OCI-LY3 (cell line): ENCODE measurements around the gene NUP62.

ENCODE experiments used
- H2AFZ ChIP-seq: fragments of 200-600, 300-600 bp; shearing (Covaris generic); 2 replicates; pipeline ENCODE4 v1.6.0; 2014; ENCODE audit warnings: antibody characterized with exemption, low read depth, low read length
- H3K27ac ChIP-seq: fragments of 200-600, 300-600 bp; sonication (generic); 2 replicates; pipeline ENCODE4 v1.5.1; 2014; ENCODE audit warnings: mild to moderate bottlenecking, low read length, moderate library complexity, mixed read lengths
- H3K27me3 ChIP-seq: fragments of 200-600, 300-600 bp; sonication (generic); 2 replicates; pipeline ENCODE4 v1.6.1; 2014; ENCODE audit warnings: low read depth, low read length, mixed read lengths
- H3K36me3 ChIP-seq: fragments of 200-600, 300-600 bp; sonication (generic); replicated peaks from 2 replicates; pipeline ENCODE3; 2014; ENCODE audit warnings: low read depth, low read length, mixed read lengths
- H3K4me1 ChIP-seq: fragments of 300-600, 200-600 bp; sonication (generic); 2 replicates; pipeline ENCODE4 v1.6.1; 2014; ENCODE audit warnings: low read length, mixed read lengths
- H3K4me2 ChIP-seq: fragments of 200-600, 300-600 bp; sonication (generic); 2 replicates; pipeline ENCODE4 v1.6.1; 2014; ENCODE audit warnings: low read length, mixed read lengths
- H3K4me3 ChIP-seq: fragments of 300-600, 200-600 bp; sonication (generic); 2 replicates; pipeline ENCODE4 v1.5.1; 2014; ENCODE audit warnings: antibody characterized with exemption, mild to moderate bottlenecking, low read length, moderate library complexity
- H3K79me2 ChIP-seq: fragments of 300-600, 200-600 bp; shearing (Covaris generic); 2 replicates; pipeline ENCODE4 v1.6.1; 2014; ENCODE audit warnings: mild to moderate bottlenecking, low read length, mixed read lengths
- H3K9ac ChIP-seq: fragments of 300-600, 200-600 bp; shearing (Covaris generic); 2 replicates; pipeline ENCODE4 v1.6.0; 2014; ENCODE audit warnings: mild to moderate bottlenecking, low read length, moderate library complexity
- H3K9me3 ChIP-seq: fragments of 200-600, 300-600 bp; shearing (Covaris generic); 2 replicates; pipeline ENCODE4 v1.6.1; 2014; ENCODE audit warnings: low read length, mixed read lengths; ENCODE audit not compliant: insufficient read depth
- H4K20me1 ChIP-seq: fragments of 200-600, 300-600 bp; sonication (generic); 2 replicates; pipeline ENCODE4 v1.6.1; 2016; ENCODE audit warnings: low read length, mixed read lengths; ENCODE audit not compliant: insufficient read depth
- EZH2phosphoT487 ChIP-seq: fragments of 200-600 bp; shearing (Covaris generic); IDR thresholded peaks from 2 replicates; pipeline ENCODE4 v1.6.1; 2018; ENCODE audit warnings: antibody characterized with exemption, mixed run types, low read depth
- TF ChIP-seq, protein P1 (sequence below): fragments of 200-600, 300-600 bp; sonication (generic); IDR thresholded peaks from 2 replicates; pipeline ENCODE4 v1.5.1; 2014; ENCODE audit warnings: antibody characterized with exemption, low read length, low read depth

The NUP62 gene

DNA sequence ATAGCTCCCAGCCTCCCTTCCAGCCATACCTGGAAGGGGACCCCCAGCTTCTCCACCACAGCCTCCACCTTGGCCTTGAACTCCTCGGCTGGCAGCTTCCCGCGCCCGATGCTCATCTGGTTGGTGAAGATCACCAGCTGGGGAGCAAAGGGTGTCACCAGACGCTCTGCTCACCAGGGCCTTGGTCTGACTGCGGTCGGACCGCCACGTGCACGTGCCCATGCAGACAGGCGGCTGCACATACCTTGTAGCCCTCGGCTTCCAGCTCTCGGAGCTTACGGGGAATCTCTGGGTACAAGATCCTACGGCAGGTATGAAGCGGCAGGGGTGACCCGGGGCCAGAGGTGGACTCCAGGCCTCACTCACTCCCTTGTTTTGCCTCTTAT is 65.4 kb downstream of the NUP62 start:
- Histone ChIP-seq H3K36me3 (peaks cover 49% of the 10 kb centered on the region), H4K20me1 (no peaks in the 10 kb centered on the region)

DNA sequence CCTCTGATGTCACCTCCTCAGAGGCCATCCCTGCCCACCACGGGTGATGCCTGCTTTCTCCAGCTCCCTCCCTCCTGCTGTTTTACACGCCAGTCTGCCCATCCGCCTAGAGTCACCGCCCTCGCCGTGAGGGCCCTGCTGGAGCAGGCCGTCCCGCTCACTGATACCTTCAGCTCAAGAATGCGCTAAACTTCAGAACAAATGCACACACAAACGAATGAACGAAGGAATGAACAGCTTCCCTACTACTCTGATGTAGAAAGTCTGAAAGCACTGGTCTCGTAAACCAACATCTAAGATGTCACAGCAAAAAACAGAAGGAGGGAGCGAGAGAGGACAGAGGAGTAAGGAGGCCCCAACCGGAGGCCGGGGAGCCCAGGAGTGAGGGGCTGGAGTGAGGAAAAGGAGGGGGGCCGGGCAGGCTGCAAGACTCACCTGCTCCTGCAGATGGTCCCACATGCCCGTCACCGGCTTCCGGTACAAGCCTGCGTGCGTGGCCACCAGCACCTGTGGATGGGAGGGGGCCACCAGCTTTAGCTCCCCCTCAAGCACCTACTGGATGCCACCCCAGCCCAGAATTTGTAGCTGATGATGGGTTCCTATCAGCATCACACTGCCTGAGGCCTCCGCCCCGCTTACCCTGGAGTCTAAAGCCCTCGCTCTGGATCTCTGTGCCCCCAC is 65.9 kb downstream of the NUP62 start:
- Histone ChIP-seq H3K4me3 (no peak overlapping the region), H3K27ac (no peak overlapping the region), H4K20me1 (no peaks in the 10 kb centered on the region), H3K36me3 (peaks cover 53% of the 10 kb centered on the region), H3K9ac (no peak overlapping the region), H3K4me2 (no peak overlapping the region), H3K27me3 (no peaks in the 10 kb centered on the region), H3K9me3 (no peaks in the 10 kb centered on the region), H2AFZ (no peak overlapping the region), H3K4me1 (peaks cover 8% of the 10 kb centered on the region), H3K79me2 (peaks cover 26% of the 10 kb centered on the region)
- TF ChIP-seq, protein P1, sequence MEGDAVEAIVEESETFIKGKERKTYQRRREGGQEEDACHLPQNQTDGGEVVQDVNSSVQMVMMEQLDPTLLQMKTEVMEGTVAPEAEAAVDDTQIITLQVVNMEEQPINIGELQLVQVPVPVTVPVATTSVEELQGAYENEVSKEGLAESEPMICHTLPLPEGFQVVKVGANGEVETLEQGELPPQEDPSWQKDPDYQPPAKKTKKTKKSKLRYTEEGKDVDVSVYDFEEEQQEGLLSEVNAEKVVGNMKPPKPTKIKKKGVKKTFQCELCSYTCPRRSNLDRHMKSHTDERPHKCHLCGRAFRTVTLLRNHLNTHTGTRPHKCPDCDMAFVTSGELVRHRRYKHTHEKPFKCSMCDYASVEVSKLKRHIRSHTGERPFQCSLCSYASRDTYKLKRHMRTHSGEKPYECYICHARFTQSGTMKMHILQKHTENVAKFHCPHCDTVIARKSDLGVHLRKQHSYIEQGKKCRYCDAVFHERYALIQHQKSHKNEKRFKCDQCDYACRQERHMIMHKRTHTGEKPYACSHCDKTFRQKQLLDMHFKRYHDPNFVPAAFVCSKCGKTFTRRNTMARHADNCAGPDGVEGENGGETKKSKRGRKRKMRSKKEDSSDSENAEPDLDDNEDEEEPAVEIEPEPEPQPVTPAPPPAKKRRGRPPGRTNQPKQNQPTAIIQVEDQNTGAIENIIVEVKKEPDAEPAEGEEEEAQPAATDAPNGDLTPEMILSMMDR, result no peak
- TF ChIP-seq EZH2phosphoT487, result no peak

More for the DNA sequence above, 65.4 kb downstream of the NUP62 start:
- Histone ChIP-seq H3K27ac (no peak overlapping the region), H2AFZ (no peak overlapping the region), H3K4me1 (peaks cover 8% of the 10 kb centered on the region), H3K27me3 (no peaks in the 10 kb centered on the region), H3K79me2 (peaks cover 26% of the 10 kb centered on the region), H3K4me3 (no peak overlapping the region), H3K9me3 (no peaks in the 10 kb centered on the region), H3K4me2 (no peak overlapping the region), H3K9ac (no peak overlapping the region)
- TF ChIP-seq EZH2phosphoT487, result no peak
- TF ChIP-seq, protein P1, result no peak

GRCh38 chr19:49862391-49863253 is 66.7 kb downstream of the NUP62 start:
- Histone ChIP-seq H3K4me1 (peaks cover 8% of the 10 kb centered on the region), H3K4me2 (no peak overlapping the region), H3K79me2 (peaks cover 26% of the 10 kb centered on the region), H2AFZ (no peak overlapping the region), H3K9ac (no peak overlapping the region), H3K27me3 (no peaks in the 10 kb centered on the region), H3K36me3 (peaks cover 59% of the 10 kb centered on the region), H4K20me1 (no peaks in the 10 kb centered on the region), H3K4me3 (no peak overlapping the region), H3K27ac (no peak overlapping the region), H3K9me3 (no peaks in the 10 kb centered on the region)
- no peak for TF ChIP-seq EZH2phosphoT487
- TF ChIP-seq, protein P1, result peak; percentile 47

GRCh38 chr19:49861541-49862378 is 67.5 kb downstream of the NUP62 start:
- no peak overlapping the region for H3K9ac ChIP-seq
- no peak overlapping the region for H3K4me2 ChIP-seq
- H3K4me3 ChIP-seq, result no peak overlapping the region
- H4K20me1 ChIP-seq, result no peaks in the 10 kb centered on the region
- H2AFZ ChIP-seq, result no peak overlapping the region
- no peaks in the 10 kb centered on the region for H3K9me3 ChIP-seq
- peaks cover 8% of the 10 kb centered on the region for H3K4me1 ChIP-seq
- no peak for TF ChIP-seq EZH2phosphoT487
- TF ChIP-seq, protein P1, result no peak
- H3K36me3 ChIP-seq, result peaks cover 64% of the 10 kb centered on the region
- H3K79me2 ChIP-seq, result peaks cover 24% of the 10 kb centered on the region
- no peak overlapping the region for H3K27ac ChIP-seq
- H3K27me3 ChIP-seq, result no peaks in the 10 kb centered on the region
